Measurements from ENCODE around the gene C12orf75.

Gene C12orf75

GRCh38 chr12:105384220-105384619 is 53.7 kb downstream of the C12orf75 start:
- Histone ChIP-seq H2BK120ac (ENCODE audit: low read depth, low read length) (no peak overlapping the region), H3K9ac (ENCODE audit: low read depth, low read length, poor library complexity) (no peak overlapping the region), H3K23ac (ENCODE audit: low read depth, low read length, poor library complexity) (no peak overlapping the region), H2BK12ac (ENCODE audit: low read length) (no peak overlapping the region), H2AK5ac (ENCODE audit: low read depth, low read length) (no peak overlapping the region), H3K4ac (ENCODE audit: low read length) (no peak overlapping the region), H2BK15ac (ENCODE audit: low read length) (no peak overlapping the region), H4K8ac (ENCODE audit: low read depth, low read length) (no peak overlapping the region), H3K18ac (ENCODE audit: low read length) (no peak overlapping the region), H3K27ac (replicated peaks; ENCODE audit: low read length) (no peak overlapping the region), H3K4me2 (ENCODE audit: insufficient read depth, low read length, poor library complexity, severe bottlenecking) (no peak overlapping the region), H3K79me1 (ENCODE audit: low read depth, low read length) (no peaks in the 10 kb centered on the region), H4K91ac (ENCODE audit: low read depth, low read length, poor library complexity) (no peak overlapping the region), H3K14ac (ENCODE audit: low read length) (no peak overlapping the region), H2AFZ (ENCODE audit: low read length) (no peak overlapping the region), H2BK5ac (ENCODE audit: low read length) (no peak overlapping the region), H3K4me1 (ENCODE audit: control insufficient read depth in 2 of 2, insufficient read depth in 1 of 2, low read depth in 1 of 2, low read length in 2 of 2) (peaks cover 0 to 5% of the 10 kb centered on the region in 2 donors), H3K36me3 (replicated peaks in 1 of 2; ENCODE audit: control insufficient read depth in 2 of 2, insufficient read depth in 2 of 2, low read length in 2 of 2) (no peaks in the 10 kb centered on the region), H3K9me3 (replicated peaks in 1 of 2; ENCODE audit: control insufficient read depth in 2 of 2, insufficient read depth in 1 of 2, low read depth in 1 of 2, low read length in 2 of 2) (no peaks in the 10 kb centered on the region), H3K4me3 (ENCODE audit: low read length in 2 of 2) (no peak overlapping the region), H3K27me3 (ENCODE audit: control insufficient read depth in 3 of 3, insufficient read depth in 3 of 3, low read depth in 1 of 3, low read length in 3 of 3) (no peaks in the 10 kb centered on the region)
- DNase-seq (ENCODE audit: low spot score), result no peak
- no CpG with 5 or more reads among the region's 6 CpGs for WGBS, 2 donors (ENCODE audit: extremely low coverage in 2 of 2, insufficient read length in 2 of 2, insufficient replicate concordance in 1 of 2)

GRCh38 chr12:105384916-105385535 is 54.5 kb downstream of the C12orf75 start:
- no peak overlapping the region for H3K27ac ChIP-seq (replicated peaks; ENCODE audit: low read length)
- no peak overlapping the region for H3K4me2 ChIP-seq (ENCODE audit: insufficient read depth, low read length, poor library complexity, severe bottlenecking)
- H3K27me3 ChIP-seq (ENCODE audit: control insufficient read depth in 3 of 3, insufficient read depth in 3 of 3, low read depth in 1 of 3, low read length in 3 of 3), result no peaks in the 10 kb centered on the region
- H3K4me3 ChIP-seq (ENCODE audit: low read length in 2 of 2), result no peak overlapping the region
- no peak overlapping the region for H4K91ac ChIP-seq (ENCODE audit: low read depth, low read length, poor library complexity)
- H3K36me3 ChIP-seq (replicated peaks in 1 of 2; ENCODE audit: control insufficient read depth in 2 of 2, insufficient read depth in 2 of 2, low read length in 2 of 2), result no peaks in the 10 kb centered on the region
- no peak overlapping the region for H2BK15ac ChIP-seq (ENCODE audit: low read length)
- H3K23ac ChIP-seq (ENCODE audit: low read depth, low read length, poor library complexity), result no peak overlapping the region
- H3K14ac ChIP-seq (ENCODE audit: low read length), result no peak overlapping the region
- DNase-seq (ENCODE audit: low spot score), result no peak
- no peak overlapping the region for H3K4ac ChIP-seq (ENCODE audit: low read length)
- peaks cover 0 to 5% of the 10 kb centered on the region in 2 donors for H3K4me1 ChIP-seq (ENCODE audit: control insufficient read depth in 2 of 2, insufficient read depth in 1 of 2, low read depth in 1 of 2, low read length in 2 of 2)
- WGBS, 2 donors (ENCODE audit: extremely low coverage in 2 of 2, insufficient read length in 2 of 2, insufficient replicate concordance in 1 of 2), result no CpG with 5 or more reads among the region's 6 CpGs
- H3K79me1 ChIP-seq (ENCODE audit: low read depth, low read length), result no peaks in the 10 kb centered on the region
- no peak overlapping the region for H2BK5ac ChIP-seq (ENCODE audit: low read length)
- no peak overlapping the region for H2AFZ ChIP-seq (ENCODE audit: low read length)
- H4K8ac ChIP-seq (ENCODE audit: low read depth, low read length), result no peak overlapping the region
- no peak overlapping the region for H2AK5ac ChIP-seq (ENCODE audit: low read depth, low read length)
- no peak overlapping the region for H2BK12ac ChIP-seq (ENCODE audit: low read length)
- H2BK120ac ChIP-seq (ENCODE audit: low read depth, low read length), result no peak overlapping the region
- no peaks in the 10 kb centered on the region for H3K9me3 ChIP-seq (replicated peaks in 1 of 2; ENCODE audit: control insufficient read depth in 2 of 2, insufficient read depth in 1 of 2, low read depth in 1 of 2, low read length in 2 of 2)
- no peak overlapping the region for H3K18ac ChIP-seq (ENCODE audit: low read length)
- H3K9ac ChIP-seq (ENCODE audit: low read depth, low read length, poor library complexity), result no peak overlapping the region

- no peak overlapping the region for H2BK12ac ChIP-seq (ENCODE audit: low read length)
- no peak overlapping the region for H2BK120ac ChIP-seq (ENCODE audit: low read depth, low read length)
- no peaks in the 10 kb centered on the region for H3K9me3 ChIP-seq (replicated peaks in 1 of 2; ENCODE audit: control insufficient read depth in 2 of 2, insufficient read depth in 1 of 2, low read depth in 1 of 2, low read length in 2 of 2)
- H3K18ac ChIP-seq (ENCODE audit: low read length), result no peak overlapping the region
- peaks cover 0 to 5% of the 10 kb centered on the region in 2 donors for H3K4me1 ChIP-seq (ENCODE audit: control insufficient read depth in 2 of 2, insufficient read depth in 1 of 2, low read depth in 1 of 2, low read length in 2 of 2)
- H3K4ac ChIP-seq (ENCODE audit: low read length), result no peak overlapping the region
- H3K9ac ChIP-seq (ENCODE audit: low read depth, low read length, poor library complexity), result no peak overlapping the region
- no peaks in the 10 kb centered on the region for H3K79me1 ChIP-seq (ENCODE audit: low read depth, low read length)
- no peak for DNase-seq (ENCODE audit: low spot score)
- H2BK5ac ChIP-seq (ENCODE audit: low read length), result no peak overlapping the region
- no peak overlapping the region for H4K8ac ChIP-seq (ENCODE audit: low read depth, low read length)
- no CpG with 5 or more reads among the region's 3 CpGs for WGBS, 2 donors (ENCODE audit: extremely low coverage in 2 of 2, insufficient read length in 2 of 2, insufficient replicate concordance in 1 of 2)
- no peak overlapping the region for H3K14ac ChIP-seq (ENCODE audit: low read length)
- no peak overlapping the region for H3K23ac ChIP-seq (ENCODE audit: low read depth, low read length, poor library complexity)
- no peak overlapping the region for H3K4me3 ChIP-seq (ENCODE audit: low read length in 2 of 2)
- H3K4me2 ChIP-seq (ENCODE audit: insufficient read depth, low read length, poor library complexity, severe bottlenecking), result no peak overlapping the region
- no peak overlapping the region for H2BK15ac ChIP-seq (ENCODE audit: low read length)
- no peak overlapping the region for H4K91ac ChIP-seq (ENCODE audit: low read depth, low read length, poor library complexity)
- no peaks in the 10 kb centered on the region for H3K27me3 ChIP-seq (ENCODE audit: control insufficient read depth in 3 of 3, insufficient read depth in 3 of 3, low read depth in 1 of 3, low read length in 3 of 3)
- H2AK5ac ChIP-seq (ENCODE audit: low read depth, low read length), result no peak overlapping the region
- H3K36me3 ChIP-seq (replicated peaks in 1 of 2; ENCODE audit: control insufficient read depth in 2 of 2, insufficient read depth in 2 of 2, low read length in 2 of 2), result no peaks in the 10 kb centered on the region
- H2AFZ ChIP-seq (ENCODE audit: low read length), result no peak overlapping the region
- no peak overlapping the region for H3K27ac ChIP-seq (replicated peaks; ENCODE audit: low read length)
Observed at GRCh38 chr12:105386431-105386830, 55.9 kb downstream of the C12orf75 start.

GRCh38 chr12:105391231-105391630 is 60.7 kb downstream of the C12orf75 start:
- Histone ChIP-seq H2BK120ac (ENCODE audit: low read depth, low read length) (no peak overlapping the region), H3K4ac (ENCODE audit: low read length) (no peak overlapping the region), H3K27ac (replicated peaks; ENCODE audit: low read length) (no peak overlapping the region), H2BK15ac (ENCODE audit: low read length) (no peak overlapping the region), H3K9me3 (replicated peaks in 1 of 2; ENCODE audit: control insufficient read depth in 2 of 2, insufficient read depth in 1 of 2, low read depth in 1 of 2, low read length in 2 of 2) (no peaks in the 10 kb centered on the region), H3K36me3 (replicated peaks in 1 of 2; ENCODE audit: control insufficient read depth in 2 of 2, insufficient read depth in 2 of 2, low read length in 2 of 2) (no peaks in the 10 kb centered on the region), H4K8ac (ENCODE audit: low read depth, low read length) (no peak overlapping the region), H3K9ac (ENCODE audit: low read depth, low read length, poor library complexity) (no peak overlapping the region), H2AFZ (ENCODE audit: low read length) (no peak overlapping the region), H2AK5ac (ENCODE audit: low read depth, low read length) (no peak overlapping the region), H3K79me1 (ENCODE audit: low read depth, low read length) (no peaks in the 10 kb centered on the region), H3K14ac (ENCODE audit: low read length) (no peak overlapping the region), H3K4me2 (ENCODE audit: insufficient read depth, low read length, poor library complexity, severe bottlenecking) (no peak overlapping the region), H3K23ac (ENCODE audit: low read depth, low read length, poor library complexity) (no peak overlapping the region), H3K18ac (ENCODE audit: low read length) (no peak overlapping the region), H2BK12ac (ENCODE audit: low read length) (no peak overlapping the region), H3K27me3 (ENCODE audit: control insufficient read depth in 3 of 3, insufficient read depth in 3 of 3, low read depth in 1 of 3, low read length in 3 of 3) (no peaks in the 10 kb centered on the region), H2BK5ac (ENCODE audit: low read length) (no peak overlapping the region), H3K4me3 (ENCODE audit: low read length in 2 of 2) (no peak overlapping the region), H4K91ac (ENCODE audit: low read depth, low read length, poor library complexity) (no peak overlapping the region), H3K4me1 (ENCODE audit: control insufficient read depth in 2 of 2, insufficient read depth in 1 of 2, low read depth in 1 of 2, low read length in 2 of 2) (no peaks in the 10 kb centered on the region)
- DNase-seq (ENCODE audit: low spot score), result no peak
- no CpG with 5 or more reads among the region's 1 CpG for WGBS, 2 donors (ENCODE audit: extremely low coverage in 2 of 2, insufficient read length in 2 of 2, insufficient replicate concordance in 1 of 2)

Data from neuronal stem cell (in vitro differentiated cells).